ENCODE measurements around the gene KCNJ3. TPM values are rescaled to one million over a fixed set of nuclear protein-coding genes. Genes with fewer than 3 reads are reported as not detected.

Gene KCNJ3
- total RNA-seq, 1 experiment from 2014 or later: 0.11 TPM

GRCh38 chr2:154850532-154850931, 152.0 kb downstream of the KCNJ3 start:
- no peaks in the 10 kb centered on the region for H3K79me2 ChIP-seq (ENCODE audit: insufficient read depth, low read length)
- no peak overlapping the region for H4K8ac ChIP-seq (replicated peaks; ENCODE audit: insufficient read length, low read depth, low read length)
- no peak overlapping the region for H2AK5ac ChIP-seq (ENCODE audit: insufficient read length, low read length)
- H4K91ac ChIP-seq (ENCODE audit: insufficient read length, low read depth, low read length): no peak overlapping the region
- Mint-ChIP-seq H3K4me1 (no peaks in the 10 kb centered on the region), H3K27ac (no peak overlapping the region), H3K9me3 (no peaks in the 10 kb centered on the region), H3K36me3 (ENCODE audit: insufficient read depth in 1 of 3, low read depth in 3 of 3) (no peaks in the 10 kb centered on the region), H3K27me3 (ENCODE audit: low read depth) (no peaks in the 10 kb centered on the region), H3K4me3 (no peak overlapping the region)
- no peak overlapping the region for H2BK120ac ChIP-seq (ENCODE audit: low read depth, low read length, poor library complexity, severe bottlenecking)
- no peak overlapping the region for H2BK12ac ChIP-seq (ENCODE audit: insufficient read length, low read depth, low read length)
- H3K79me1 ChIP-seq (ENCODE audit: insufficient read depth, low read depth, low read length, poor library complexity, severe bottlenecking): no peaks in the 10 kb centered on the region
- no peak overlapping the region for H2BK15ac ChIP-seq (ENCODE audit: low read depth, low read length)
- H3T11ph ChIP-seq (ENCODE audit: low read length): no peak overlapping the region
- DNase-seq: no peak
- no peak overlapping the region for H3K9ac ChIP-seq (ENCODE audit: extremely low read depth, insufficient read length, low read length)
- no peak overlapping the region for H3K23ac ChIP-seq (ENCODE audit: insufficient read length, low read depth, low read length)
- no peaks in the 10 kb centered on the region for H3K4me1 ChIP-seq (ENCODE audit: insufficient read depth, low read length)
- no peak overlapping the region for H3K4me2 ChIP-seq (ENCODE audit: insufficient read depth, insufficient read length, low read length)
- H3K4ac ChIP-seq (ENCODE audit: low read depth, low read length): no peak overlapping the region
- no peak overlapping the region for H3K56ac ChIP-seq (ENCODE audit: insufficient read length, low read depth, low read length)
- no peaks in the 10 kb centered on the region for H3K27me3 ChIP-seq (ENCODE audit: insufficient read depth, low read length)
- H2AFZ ChIP-seq (ENCODE audit: low read length): no peak overlapping the region
- no peak overlapping the region for H3K14ac ChIP-seq (ENCODE audit: insufficient read depth, low read length)
- no peak overlapping the region for H2BK5ac ChIP-seq (ENCODE audit: insufficient read length, low read length)
- no peaks in the 10 kb centered on the region for H3K23me2 ChIP-seq (ENCODE audit: insufficient read length, low read depth, low read length, poor library complexity, severe bottlenecking)
- no peak overlapping the region for H4K5ac ChIP-seq (ENCODE audit: insufficient read length, low read depth, low read length)
- H3K9me3 ChIP-seq (ENCODE audit: control insufficient read depth, low read depth, low read length): no peaks in the 10 kb centered on the region
- no peaks in the 10 kb centered on the region for H4K20me1 ChIP-seq (ENCODE audit: control insufficient read depth, insufficient read depth, insufficient read length)
- TF ChIP-seq CTCF (conservative IDR thresholded peaks at IDR 0.05): no peak
- H3K18ac ChIP-seq (ENCODE audit: insufficient read length, low read depth, low read length): no peak overlapping the region
- no peak overlapping the region for H2BK20ac ChIP-seq (ENCODE audit: low read depth, low read length, poor library complexity, severe bottlenecking)
- no peak overlapping the region for H3K27ac ChIP-seq (ENCODE audit: insufficient read length, low read depth, low read length)
